Activated T-cell treated with anti-CD3 and anti-CD28 coated beads for 4 hours (primary cell): Measurements from ENCODE around the gene KIDINS220.

Experiments used
- DNase-seq: peaks from one replicate; pipeline ENCODE4 v3.0.0-alpha.2; 2020

Gene KIDINS220

DNA sequence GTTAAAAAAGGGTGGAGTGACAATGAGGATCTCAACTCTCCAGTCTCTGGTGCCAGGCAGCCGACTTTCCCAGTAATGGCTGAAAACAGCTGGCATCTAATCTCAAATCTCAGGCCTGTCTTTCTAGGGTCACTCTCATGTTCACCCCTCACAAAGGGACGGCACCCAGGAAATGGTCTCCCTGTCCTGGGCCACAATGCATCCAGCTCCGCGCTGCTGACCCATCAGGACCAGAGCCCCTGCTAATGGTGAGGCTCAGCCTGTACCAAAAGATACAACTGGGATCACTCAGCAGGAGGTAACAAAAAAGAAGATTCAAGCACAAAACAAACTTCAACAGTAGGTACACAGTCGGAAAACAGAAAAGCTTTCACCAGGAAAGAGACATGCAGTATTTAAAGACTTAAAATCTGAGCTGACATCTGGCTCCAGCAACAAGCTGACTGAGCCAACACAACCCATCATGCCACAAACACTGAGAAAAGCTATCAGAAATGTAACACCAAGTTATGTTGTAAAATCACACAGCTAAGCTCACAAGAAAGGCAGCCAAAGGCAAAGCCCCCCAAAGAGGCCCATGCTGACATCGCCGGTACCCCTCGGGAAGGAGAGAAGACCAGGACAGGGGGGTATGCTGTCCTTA, 13.6 kb upstream of the KIDINS220 start:
- no peak for DNase-seq

DNA sequence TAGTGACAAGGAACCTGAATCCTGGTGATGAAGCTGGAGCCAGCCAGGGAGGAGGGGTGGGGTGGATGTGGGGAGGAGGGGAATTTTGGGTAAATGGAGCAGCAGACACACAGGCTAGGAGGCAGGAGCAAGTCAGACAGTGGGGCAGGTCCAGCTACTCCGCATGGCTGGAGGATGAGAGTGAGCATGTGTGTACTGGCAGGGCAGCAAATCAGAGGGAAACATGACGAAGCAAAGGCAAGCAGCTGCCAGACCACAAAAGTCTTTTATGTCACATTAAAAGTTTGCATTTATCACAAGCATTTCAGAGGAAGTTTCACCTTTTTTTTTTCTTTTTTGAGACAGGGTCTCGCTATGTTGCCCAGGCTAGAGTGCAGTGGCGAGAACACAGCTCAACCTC, 11.9 kb upstream of the KIDINS220 start:
- no peak for DNase-seq

DNA sequence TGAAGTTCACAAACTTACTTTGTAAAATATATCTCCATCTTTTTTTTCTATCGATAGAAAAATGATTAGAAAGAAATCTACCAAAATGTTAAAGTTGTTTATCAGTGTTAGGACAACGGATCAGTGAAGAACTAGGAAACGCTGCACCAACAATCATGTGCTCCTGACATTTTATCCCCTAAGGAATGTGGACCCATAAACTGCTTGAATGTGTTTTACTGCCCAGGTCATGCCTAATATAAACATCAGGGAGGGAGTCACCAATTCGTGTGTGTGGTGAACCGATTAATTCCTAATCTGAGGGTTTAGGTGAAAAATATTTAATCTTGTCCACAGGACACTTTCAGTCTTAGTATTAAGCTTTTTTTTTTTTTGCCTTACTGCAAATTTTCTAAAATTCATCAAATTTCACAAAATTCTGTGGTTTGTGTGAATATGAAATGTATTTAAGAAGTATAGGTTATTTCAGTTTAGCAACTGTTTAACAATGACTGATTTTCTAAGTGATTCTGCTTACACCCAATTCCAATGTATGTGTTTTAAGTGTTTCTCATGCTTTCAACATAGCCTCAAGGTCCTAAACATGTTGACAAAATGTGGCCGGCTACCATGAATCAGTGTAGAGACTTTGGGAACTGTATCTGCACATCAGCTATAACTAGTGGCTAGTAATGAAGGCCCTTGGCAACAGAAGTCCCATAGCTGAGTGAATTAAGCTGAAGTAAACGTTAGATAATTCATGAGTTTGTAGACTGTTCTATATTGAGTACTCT, 11.1 kb upstream of the KIDINS220 start:
- no peak for DNase-seq

DNA sequence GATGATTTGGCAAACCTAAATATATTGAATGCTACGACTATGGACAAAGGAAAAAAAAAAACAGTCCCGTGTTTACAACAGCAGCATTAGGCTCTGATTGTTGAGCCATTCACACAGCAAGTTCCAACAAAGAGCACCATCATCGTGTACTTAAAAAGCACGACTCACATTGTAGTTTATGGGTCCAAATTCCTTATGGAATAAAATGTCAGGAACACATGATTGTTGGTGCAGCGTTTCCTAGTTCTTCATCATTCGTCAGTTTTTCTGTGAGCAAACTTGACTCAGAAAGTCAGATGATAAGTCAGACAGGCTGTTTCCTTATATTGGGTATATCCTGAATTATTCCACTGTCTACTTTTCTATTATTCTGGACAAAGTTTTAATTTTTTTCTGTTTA, 10.0 kb upstream of the KIDINS220 start:
- DNase-seq: no peak

DNA sequence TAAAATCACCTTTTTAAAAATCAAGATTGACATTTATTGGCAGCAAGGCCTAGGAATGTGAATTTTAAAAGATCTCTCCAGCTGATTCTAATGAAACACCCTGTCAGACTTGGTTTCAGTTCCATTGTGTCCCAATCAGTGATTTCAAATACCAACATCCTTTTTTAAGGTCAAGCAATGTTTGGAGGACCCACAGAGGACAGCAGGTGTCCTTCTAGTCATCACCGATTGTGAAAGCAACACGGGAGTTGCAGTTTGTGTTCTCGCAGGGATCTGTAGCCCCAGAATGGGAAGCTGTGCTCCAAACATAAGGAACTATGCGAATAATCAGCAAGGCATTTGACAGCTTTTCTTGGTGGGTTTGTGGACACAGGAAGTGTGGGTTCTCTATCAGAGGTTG, 4.5 kb upstream of the KIDINS220 start:
- DNase-seq: no peak

DNA sequence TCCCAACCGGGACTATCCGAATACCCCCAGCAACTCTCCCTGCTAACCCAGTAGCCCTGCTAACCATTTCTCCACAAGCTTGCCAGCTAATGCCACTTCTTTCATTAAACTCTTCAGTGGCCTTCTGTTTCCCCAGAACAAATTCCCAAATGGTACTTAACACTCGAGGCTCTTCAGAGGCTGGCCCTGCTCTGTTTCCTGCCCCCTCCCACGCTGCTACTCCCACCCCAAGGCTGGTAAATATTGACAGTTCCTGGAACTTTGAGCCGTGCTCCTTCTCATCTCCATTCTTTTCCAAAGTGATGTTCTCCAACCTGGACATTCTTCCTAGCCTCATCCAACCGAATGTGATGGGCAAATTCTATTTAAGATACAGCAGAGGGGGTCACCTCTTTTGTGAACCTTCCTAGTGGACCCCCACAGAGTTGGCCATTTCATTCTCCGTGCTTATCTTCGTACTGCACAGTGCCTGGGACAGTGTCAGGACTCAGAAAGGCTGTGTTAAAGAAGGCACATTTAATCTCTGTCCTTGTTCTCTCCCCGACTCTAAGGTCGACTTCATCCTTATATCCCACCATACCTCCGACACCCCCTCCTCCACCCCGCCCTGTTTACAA, 3.2 kb upstream of the KIDINS220 start:
- no peak for DNase-seq

DNA sequence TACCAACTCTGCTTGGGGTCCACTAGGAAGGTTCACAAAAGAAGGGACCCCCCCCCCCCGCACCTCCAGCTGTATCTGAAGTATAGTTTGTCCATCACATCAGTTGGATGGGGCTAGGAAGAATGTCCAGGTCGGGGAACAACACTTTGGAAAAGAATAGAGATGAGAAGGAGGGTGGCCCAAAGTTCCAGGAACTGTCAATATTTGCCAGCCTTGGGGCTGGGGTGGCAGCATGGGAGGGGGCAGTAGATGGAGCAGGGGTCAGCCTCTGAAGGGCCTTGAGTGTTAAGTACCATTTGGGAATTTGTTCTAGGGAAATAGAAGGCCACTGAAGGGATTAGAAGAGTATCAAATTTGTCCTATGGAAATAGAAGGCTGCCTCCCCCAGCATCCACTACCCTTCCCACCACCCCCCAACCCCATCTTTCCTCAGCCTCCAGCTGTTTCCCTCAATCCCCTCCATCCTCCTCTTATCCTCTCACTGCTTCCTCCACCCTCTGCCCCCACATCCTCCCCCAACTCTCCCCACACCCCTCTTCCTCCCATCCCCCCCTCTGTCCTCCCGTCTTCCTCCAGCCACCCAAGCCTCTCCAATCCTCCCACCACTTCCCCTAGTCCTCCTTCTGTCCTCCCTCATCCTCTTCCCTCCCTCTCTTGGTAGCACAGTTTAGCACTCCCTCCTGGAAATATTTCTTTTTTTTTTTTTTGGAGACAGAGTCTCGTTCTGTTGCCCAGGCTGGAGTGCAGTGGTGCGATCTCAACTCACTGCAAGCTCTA, 2.0 kb upstream of the KIDINS220 start:
- no peak for DNase-seq

DNA sequence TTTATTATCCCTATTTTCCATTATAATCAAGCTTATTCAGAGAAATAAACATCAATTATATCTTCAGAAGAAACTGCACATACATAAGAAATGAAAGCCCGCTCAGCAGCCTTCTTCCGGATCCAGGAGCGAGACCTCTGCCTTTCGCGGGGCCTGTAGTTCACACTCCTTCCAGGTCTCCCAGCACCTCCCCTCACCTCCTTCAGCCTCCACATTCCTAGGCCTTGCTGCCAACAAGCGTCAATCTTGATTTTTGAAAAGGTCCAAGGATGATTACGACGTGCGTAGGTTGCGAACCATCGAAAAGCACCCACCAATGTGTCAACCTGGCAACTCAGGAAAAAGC, 355 bp upstream of the KIDINS220 start:
- no peak for DNase-seq

DNA sequence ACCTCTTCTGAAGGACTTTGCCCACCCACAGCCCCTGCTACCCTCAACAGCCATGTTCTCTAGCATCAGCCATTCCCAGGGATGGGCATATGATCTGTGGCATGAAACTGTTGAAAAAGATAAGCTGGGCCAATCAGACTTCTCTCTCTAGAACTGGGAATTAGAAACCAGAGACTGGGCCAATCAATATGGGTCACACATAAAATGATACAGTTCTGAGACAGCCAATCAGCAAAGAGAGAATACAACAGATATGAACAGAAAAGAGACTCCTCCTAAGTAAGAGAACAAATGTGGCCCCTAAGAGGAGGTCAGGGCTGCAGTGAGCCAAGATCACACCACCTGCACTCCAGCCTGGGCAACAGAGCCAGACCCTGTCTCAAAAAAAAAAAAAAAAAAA, 2.1 kb downstream of the KIDINS220 start:
- DNase-seq: no peak

DNA sequence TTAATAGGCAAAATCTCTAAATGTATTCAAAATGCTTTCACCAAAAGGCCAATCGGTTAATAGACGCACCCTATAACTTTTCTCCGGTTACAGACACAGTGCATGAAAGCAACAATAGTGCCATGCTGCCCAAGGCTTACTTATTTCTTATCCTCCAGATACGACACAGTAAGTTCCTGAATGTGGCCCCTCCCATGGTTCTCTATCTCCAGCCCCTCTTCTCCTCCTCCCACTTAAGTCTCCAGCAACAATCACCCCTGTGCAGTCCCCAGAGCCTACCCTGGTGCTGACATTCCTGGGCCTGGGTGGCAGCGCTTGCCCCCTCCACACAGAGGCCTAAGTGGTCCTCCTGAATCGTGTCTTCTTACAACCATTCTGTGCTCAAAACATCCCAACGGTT, 3.6 kb downstream of the KIDINS220 start:
- no peak for DNase-seq

DNA sequence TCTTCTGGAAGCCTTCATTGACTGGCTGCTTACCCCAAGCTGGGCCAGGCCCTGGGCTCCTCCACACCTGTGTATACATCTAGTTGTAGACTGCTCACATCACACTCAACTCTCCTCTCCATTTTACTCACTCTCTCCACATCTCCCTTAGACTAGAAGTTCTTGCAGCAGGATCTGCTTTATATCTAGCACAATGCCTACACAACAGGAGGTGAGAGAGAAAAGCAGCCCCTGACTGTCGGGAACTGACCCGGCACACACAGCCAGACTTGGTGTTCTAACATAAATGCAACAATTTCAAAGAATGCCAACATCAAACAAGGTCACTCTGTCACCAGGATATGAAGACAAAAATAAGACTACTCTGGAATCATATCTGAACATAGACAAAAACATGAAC, 5.9 kb downstream of the KIDINS220 start:
- DNase-seq: no peak

DNA sequence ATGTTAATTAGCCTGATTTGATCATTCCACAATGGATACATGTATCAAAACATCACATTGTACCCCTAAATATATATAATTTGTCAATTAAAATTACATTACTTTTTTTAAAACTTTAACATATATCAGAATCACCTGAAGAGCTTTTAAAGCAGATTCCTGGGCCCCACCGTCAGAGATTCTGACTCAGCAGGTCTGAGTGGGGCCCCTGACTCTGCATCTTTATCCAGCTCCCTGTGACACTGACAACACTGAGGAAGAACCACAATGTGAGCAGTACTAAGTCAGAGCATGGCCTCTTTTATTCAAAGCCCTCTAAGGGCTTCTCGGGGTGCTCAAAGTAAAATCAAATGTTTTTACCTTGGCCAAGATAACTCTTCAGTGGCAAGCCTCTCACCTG, 9.7 kb downstream of the KIDINS220 start:
- DNase-seq: no peak

DNA sequence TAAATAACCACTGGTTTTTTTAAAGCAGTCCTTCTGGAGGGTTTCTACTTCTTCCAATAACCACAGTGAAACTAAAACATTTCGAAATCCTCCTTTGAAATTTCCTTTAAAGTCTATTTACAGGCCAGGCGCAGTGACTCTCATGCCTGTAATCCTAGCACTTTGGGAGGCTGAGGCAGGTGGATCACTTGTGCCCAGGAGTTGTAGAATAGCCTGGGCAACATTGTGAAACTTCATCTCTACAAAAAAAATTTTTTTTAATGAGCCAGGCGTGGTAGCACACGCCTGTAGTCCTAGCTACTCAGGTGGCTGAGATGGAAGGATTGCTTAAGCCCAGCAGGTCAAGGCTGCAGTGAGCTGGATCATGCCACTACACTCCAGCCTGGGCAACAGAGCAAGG, 15.2 kb downstream of the KIDINS220 start:
- DNase-seq: no peak

DNA sequence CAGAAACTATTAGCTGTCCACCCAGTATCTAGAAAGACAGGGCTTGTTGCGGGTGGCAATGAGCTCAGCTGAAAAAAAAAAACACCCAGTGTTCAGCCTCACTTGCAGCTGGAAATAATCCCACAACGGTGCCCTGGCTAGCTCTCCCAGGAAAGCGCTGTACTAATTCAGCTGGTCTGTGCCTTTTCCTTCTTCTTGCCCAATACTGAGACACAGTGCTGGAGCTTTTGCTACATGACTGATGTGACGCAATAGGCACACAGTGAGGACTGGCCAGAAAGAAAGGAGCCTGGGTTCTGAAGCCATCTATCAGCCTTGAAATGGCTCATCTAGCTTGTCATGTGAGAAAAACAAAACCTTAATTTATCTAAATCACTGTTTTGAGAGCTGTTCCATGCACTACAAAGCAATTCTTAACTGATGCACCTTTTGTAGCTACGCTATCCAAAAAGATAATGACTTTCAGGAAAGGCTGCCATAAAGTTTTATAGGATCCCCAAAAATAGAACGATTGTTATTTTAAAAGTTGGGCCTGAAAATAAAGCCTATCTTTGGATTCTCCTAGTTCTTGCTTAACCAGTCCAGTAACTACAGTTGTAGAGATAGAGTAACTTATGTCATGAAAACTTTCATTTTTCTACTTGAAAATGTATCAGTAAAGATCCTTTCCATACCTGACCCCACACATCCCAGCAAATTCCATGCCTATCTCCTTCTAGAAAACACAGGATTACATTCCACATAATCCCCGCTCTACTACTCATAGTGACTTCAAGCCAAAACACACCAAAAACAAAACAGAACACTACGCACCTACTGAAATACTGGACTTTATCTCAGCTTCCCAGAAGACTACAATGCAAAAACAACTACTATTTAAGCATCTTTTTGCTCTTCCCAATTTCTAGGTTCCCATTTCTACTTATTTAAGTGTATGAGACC, 15.9 kb downstream of the KIDINS220 start:
- no peak for DNase-seq

DNA sequence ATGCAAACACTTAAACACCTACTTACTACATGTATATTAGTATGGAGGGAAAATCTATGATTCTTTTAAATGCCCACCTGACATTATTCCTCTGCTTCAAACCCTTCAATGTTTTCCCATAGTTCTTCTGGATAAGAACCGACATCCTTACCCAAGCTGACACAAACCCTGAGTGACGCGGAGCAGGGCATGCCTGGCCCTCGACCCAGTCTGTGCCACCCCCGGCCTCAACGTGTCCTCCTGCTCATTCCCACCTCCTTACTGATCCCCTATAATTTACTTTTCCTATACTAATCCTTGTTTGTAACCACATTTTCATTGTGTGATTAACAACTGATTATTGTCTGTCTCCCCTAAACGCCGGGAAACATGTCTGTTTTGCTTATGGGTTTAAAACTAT, 17.5 kb downstream of the KIDINS220 start:
- DNase-seq: no peak

DNA sequence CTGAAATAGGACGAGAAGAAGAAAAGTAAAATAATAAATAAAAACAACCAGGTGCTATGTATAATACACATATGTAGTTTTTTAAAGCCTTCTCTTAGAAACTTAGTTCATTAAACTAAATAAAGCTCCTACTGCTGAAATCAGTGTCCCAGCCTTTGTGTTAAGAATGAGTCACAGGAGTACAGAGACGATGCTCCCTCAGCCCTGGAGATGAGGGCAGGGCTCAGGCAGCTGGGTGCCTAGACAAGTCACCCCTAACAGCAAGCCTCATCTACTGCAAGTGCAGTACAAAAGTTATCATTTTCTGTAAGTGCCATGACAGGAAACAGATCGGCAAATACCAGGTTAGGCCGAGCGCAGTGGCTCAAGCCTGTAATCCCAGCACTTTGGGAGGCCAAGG, 18.2 kb downstream of the KIDINS220 start:
- DNase-seq: no peak

DNA sequence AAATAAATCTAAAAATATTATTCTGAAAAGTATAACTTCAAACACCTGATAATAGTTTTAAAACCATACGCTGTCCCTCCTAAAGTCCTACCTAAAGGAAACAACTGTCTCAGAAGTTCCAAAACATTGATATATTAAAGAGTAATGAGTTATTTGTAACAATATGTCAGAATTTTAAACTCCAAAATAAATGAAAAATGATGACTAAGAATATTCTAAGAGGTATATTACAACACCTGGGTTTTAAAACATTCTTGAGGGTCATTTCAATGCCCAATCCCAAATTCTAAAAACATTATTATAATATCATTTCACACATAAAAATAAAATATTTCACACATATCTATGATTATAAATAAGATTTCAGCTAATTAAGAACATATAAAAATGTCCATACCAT, 20.2 kb downstream of the KIDINS220 start:
- no peak for DNase-seq

DNA sequence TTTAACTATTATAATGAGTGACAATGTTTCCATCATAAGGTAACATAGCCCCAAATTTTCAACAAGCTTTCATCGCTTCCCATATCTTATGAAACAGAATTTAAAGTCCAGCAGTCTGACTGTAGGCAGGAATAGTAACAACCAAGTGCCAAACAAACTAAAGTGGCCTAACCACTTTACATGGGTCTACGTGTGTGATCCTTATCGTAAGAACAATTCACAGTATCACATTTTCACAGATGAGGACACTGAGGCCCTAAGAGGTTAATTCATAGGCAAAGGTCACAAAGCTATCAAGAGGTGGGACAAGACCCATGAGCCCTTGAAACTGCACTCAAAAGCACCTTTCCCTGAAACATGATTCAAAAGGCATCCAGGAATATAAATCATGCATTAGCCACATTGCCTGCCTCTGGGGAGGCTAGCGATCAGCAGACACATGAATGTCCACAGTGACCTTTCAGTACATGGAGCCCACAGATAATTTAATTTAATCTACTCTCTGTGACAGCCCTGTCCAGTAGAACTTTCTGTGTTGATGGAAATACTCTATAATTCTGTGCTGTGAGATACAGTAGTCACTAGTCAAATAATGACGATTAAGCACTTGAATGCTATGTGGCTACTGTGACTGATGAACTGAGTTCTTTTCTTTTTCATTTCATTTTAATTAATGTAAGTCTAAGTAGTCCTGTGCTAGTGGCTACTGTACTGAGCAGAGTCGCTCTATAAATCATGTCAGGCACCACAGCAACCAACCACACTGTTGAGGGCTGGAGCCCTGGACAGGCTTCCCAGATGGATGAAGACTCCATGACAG, 30.3 kb downstream of the KIDINS220 start:
- no peak for DNase-seq

DNA sequence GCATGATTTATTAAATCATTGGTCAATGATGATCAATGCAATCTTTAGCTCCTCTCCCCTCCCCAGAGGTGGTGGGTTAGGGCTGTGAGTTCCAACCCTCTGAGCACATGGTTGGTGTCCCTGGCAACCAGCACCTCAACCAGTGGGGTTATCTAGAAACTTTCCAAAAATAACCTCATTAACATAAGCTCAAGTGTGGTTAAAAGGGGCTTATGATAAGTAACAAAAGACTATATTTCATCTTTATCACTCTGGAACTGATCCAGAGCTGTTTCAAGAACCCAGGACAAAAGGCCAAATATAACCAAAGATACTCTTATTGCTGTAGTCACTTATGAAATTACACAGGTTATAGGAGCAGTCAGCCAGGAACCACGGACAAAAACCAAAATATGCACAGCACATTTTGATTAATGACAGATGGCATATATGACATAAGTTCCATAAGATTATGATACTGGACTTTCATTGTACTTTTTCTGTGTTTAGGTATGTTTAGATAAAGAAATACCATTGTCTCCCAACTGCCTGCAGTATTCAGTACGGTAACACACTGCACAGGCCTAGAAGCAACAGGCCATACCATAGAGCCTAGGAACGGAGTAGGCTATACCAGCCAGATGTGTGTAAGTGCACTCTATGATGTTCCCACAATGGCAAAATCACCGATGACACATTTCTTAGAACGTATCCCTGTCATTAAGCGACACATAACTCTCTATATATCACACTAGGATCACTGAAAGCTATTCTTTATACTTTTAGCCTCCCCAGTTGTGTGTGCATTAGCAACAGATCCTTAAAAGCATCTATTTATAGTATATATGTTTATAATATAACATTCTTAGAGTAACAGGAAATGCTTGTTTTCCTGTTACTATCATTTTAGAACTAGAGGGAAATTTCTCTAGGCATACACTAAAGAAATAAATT, 31.9 kb downstream of the KIDINS220 start:
- DNase-seq: no peak

DNA sequence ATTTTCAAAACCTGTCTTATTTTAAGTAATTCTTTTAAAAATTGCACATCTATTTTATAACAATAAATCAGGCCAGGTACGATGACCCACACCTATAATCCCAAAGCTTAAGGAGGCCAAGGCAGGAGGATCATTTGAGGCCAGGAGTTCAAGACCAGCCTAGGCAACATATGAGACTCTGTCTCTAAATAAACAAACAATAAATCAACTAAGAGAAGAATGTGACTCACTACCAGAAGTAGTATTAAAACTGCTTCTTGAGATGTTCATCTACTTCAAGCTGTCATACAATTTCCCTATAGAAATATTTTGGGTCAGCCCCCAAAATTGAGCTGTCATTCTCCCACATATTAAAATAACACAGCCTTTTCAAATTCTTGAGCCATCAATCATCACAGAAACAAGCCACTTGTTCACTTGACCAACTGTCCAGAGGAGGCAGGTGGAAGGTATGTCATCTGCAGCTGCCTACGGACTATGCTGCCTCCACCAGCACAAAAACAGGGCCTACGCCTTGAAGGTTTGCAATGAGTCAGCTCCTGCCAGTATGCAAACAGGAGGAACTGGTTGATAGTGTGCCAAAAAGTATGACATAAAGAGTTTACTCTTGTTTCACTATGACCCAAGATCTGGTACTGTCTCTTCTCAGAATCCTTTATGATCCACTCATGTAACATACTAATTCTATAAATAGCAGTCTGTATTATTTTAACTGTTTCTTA, 33.6 kb downstream of the KIDINS220 start:
- DNase-seq: no peak
